ENCODE data around the gene DTD1.

DNA sequence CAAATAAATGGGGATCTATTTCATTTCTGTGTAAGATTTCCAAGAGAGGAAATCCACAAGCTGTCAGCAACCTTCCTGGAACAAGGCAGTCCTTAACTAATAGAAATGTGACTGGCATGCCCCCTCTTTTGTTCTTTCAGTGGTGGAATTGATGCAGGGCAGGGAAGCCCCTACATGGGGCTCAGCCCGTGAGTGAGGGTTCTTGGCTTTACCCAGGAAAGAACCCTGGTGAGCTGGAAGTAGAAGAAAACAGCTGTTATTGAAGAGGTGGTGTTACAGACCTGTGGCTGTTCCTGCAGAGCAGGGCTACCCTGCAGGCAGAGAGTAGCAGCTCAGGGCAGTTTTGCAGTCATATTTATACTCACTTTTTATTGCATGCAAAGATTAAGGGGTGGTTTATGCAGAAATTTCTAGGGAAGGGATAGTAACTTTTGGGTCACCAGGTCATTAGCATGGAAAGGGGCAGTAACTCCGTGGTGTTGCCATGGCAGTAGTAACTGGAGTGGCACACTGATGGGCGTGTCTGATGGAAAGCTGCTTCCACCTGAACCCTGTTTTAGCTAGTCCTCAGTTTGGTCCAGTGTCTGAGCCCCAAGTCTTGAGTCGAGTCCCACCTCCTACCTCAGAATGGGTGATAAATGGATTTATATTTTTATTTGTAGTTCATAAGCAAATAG is 137.1 kb downstream of the DTD1 start:
- TF ChIP-seq, protein P1, sequence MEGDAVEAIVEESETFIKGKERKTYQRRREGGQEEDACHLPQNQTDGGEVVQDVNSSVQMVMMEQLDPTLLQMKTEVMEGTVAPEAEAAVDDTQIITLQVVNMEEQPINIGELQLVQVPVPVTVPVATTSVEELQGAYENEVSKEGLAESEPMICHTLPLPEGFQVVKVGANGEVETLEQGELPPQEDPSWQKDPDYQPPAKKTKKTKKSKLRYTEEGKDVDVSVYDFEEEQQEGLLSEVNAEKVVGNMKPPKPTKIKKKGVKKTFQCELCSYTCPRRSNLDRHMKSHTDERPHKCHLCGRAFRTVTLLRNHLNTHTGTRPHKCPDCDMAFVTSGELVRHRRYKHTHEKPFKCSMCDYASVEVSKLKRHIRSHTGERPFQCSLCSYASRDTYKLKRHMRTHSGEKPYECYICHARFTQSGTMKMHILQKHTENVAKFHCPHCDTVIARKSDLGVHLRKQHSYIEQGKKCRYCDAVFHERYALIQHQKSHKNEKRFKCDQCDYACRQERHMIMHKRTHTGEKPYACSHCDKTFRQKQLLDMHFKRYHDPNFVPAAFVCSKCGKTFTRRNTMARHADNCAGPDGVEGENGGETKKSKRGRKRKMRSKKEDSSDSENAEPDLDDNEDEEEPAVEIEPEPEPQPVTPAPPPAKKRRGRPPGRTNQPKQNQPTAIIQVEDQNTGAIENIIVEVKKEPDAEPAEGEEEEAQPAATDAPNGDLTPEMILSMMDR (IDR thresholded peaks at IDR 0.05) = no peak
- TF ChIP-seq POLR2A (IDR thresholded peaks at IDR 0.05) = no peak

Data from gastroesophageal sphincter (tissue), 3 donors.